IPS DF 4.7 (cell line): ENCODE results near the gene CARD11.

ENCODE experiments used
- DNase-seq: peaks from one replicate; pipeline ENCODE4 v3.0.0-alpha.2; 2013; ENCODE audit warnings: low spot score; ENCODE audit errors: extremely low read depth

CARD11 gene

DNA sequence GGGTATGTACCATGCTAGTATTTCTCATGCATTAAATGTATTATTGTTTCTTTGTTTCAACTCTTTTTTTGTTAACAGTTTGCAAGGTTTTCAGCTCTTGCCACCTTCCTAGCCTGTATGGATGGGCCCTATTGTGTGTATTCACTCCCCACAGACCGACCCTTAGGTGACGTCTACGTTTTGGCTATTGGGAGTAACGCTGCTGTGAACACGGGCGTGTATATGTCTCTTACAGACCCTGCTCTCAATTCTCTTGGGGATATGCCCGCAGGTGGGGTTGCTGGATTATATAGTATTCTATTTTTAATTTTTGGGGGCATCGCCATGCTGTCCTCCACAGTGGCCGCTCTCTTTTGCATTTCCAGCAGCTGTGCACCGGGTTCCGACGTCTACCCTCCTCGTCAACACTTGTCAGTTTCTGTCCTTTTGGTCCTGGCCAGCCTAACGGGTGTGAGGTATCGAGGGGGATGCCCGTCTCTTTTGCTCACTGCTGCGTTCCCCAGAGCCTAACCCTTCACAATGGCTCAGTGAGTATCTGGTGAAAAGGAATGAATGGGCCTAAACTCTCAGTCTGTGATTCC, 135.5 kb downstream of the CARD11 start:
- DNase-seq = no peak

DNA sequence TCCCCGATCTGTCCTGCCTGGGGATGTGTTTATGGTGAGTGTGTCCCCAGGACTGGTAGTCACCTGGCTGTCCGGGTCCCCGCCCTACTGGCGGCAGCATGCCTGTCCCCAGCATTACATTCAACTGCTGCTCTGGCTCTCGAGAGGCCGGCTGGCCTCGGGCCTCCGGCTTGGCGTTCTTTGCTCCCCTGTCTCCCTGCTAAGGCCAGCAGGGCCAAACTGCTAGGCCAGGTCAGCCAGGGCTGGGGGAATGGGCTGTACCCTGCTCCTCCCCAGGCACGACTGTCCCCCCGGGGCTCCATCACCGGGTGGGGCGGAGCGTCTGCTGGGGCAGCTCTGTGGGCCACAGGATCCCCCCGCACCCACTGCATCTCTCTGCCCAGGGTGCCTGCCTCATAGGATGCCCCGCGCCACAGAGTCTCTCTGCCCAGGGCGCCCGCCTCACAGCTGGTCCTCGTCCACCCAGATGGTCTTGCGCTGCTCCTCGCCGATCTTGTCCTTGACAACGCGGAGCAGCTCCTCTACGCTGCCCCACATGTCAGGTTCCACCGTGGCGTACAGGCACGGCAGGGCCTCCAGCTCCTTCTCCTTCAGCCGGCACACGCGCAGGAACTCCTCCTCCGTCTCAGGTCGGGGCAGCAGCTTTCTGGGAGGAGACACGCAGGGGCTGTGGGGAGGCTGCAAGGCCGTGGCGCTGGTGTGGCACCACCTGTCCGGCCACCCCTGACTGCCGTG, 137.3 kb downstream of the CARD11 start:
- no peak for DNase-seq

DNA sequence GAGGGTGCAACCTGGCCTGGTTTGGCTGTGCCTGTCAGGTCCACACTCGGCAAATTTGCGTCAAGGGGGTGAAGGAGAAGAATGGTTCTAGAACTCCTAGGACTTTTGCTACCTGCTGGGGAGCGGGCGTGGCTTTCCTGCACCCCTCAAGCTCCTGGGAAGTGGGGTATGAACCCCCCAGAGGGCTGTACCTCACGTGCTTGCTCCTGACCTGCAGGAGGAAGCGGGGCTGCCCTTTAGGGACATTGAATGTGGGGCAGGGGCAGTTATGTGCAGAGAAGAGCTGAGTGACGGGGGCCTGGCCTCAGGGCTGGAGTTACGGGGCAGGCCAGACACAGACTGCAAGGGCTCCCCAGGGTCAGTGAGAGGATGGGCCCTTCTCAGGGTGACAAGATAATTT, 138.2 kb downstream of the CARD11 start:
- no peak for DNase-seq

DNA sequence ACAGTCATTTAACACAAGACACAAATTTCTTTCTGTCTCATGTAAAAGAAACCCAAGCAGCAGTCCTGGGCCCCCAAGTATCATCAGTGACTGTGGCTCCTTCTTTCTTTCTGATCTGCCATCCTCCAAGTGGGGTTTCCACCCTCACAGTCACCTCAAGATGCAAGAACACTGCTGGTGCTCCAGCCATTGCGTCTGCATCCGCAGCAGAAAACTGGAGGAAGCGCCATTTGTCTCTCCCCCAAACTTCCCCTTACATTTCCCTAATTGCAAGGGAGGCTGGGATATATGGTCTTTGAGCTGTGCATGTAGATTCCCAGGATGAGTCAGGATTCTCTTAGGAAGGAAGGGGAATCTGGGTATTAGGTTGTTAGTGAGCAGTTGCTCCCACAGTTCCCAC, 138.6 kb downstream of the CARD11 start:
- DNase-seq = no peak

DNA sequence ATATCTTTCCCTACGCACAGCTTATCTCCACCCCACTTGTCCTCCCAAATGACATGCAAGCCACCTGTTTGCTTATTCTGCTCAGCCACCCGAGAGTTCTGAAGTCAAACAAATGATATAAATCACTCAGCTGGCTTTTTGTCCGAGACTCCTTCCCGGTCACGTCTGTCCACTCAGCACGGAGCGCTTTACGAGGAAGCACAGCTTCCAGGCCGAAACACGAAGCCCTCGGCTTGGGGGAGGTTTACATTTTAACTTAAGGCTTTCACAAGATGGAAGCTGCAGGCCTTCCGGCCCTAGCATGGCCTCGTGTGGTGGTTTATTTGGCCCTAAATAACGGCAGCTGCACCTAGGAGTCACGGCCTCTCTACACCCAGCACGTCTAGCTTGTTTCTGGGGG, 139.5 kb downstream of the CARD11 start:
- DNase-seq = no peak

DNA sequence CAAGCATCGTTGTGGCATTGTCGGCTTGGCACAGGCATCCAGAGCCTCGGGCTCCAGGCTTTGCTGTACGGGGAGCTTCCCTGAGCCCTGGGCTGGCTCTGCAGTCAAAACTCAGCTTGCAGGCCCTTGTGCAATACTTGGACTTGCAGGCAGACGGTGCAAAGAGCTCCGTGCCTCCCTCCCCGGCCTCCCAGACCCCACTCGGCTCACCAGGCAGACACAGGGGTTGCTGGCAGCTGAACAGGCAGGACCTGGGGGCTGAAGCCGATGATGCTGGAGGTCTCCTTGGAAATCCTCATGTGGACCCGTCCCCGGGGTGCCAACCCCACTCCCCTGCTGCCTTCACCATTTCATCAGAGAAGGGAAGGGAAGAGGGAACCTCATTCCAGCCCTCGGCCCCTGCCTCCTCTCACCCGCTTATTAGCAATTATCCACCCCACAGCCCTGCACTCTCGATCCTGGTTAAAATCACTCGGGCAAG, 139.9 kb downstream of the CARD11 start:
- DNase-seq = no peak

DNA sequence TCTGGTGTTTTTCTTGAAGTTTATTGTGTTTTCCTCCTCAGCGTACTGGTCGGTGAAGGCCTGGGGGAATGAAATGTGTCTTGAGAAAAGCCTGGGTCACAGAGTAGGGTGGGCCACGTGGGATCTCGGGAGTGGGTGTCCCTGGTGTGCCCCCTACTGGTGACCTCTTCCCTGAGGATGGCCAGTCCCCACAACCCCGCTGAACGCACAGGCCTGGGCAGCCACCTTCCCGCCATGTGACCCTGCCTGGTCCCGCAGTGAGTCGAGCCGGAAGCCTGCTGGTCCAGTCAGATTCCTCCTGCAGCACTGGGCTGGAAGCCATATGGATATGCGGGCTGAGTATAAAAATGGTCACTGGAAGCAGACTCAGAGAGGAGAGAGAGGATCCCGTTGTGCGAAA, 146.6 kb downstream of the CARD11 start:
- DNase-seq = no peak

DNA sequence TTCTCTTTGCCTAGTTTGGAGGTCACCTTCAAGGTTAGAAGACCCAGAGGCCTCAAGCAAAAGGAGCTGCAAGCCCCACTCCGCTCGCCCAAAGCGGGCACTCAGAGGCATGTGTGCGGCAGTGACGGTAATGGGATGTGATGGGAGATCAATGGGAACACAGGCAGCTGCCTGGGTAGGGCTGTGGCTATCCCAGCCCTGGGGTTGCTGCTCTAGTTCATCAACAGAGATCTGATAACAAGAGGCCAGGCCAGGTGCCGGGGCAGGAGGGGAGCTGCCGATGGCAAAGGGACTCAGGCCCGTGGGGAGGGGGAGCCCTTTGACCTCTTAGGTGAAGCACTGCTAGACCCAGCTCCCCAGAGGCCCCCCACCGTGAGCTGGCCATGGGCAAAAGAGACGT, 147.5 kb downstream of the CARD11 start:
- no peak for DNase-seq

DNA sequence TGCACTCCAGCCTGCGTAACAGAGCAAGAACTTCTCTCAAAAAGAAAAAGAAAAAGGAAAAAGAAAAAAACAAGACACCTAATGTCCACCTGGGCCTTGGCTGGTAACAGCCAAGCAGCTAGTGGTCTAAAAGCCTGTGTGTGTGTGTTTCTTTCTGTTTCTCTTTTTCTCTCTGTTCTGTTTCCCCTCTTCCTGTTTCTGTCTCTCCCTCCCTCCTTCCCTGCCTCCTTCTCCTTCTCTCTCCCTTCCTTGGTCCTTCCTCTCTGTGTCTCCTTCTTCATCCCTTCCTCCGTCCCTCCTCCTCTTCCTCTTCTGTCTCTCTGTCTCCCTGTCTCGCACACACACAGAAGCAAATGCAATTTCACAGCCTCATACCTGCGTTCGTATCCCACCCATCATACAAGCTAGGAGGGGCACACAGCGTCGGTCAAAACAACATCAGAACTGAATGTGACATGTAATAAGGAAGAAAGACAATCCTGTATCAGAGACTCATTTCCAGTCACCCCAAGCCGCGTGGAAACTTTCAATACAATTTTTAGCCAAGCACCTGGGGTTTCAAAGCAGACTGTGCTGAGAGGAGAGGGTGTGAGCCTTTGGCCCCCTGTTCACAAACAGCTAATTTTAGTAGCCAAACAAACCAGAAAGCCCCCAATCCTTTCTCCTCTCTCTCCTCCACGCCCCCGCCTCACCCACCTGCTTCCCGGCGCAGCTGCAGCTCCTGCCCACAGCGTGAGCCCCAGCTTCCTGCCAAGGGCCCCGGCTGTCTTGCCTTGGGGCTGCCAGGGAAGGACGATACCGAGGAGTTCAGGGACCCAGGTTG, 149.3 kb downstream of the CARD11 start:
- no peak for DNase-seq

DNA sequence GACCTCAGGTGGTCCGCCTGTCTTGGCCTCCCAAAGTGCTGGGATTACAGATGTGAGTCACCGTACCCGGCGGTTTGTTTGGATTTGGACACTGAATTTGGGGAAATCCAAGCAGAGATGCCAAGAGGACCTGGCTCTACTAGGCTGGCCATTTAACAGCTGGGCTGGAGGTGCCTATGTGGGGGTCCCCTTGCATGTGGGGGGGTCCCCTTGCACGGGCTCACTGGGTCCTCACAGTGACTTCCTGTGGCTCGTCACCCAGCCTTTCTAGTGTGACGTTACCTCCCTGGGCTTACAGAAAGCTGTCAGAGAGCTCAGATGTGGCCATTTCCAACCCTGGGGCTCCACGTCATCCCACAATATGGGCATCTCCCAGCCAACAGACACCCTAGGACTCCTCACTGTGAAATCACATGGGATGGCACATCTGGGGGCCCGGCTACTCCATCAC, 150.2 kb downstream of the CARD11 start:
- no peak for DNase-seq

DNA sequence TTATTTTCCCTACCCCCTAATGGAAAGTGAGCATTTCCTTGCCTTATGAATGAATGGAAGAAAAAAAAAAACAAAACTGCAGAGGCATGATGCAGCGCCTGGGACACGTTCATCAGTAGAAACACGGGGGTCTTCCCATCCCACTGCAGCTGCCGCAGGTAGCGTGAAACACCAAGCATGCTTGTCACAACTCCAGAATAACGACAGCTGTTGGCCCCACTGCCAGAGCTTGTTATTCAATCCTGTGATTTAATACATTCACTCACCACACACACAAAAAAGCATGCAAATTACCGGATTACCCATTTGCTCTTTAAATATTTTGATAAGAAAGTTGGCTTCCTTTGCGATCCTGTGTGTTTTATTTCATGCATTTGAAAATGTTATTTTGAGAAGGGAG, 151.1 kb downstream of the CARD11 start:
- no peak for DNase-seq

DNA sequence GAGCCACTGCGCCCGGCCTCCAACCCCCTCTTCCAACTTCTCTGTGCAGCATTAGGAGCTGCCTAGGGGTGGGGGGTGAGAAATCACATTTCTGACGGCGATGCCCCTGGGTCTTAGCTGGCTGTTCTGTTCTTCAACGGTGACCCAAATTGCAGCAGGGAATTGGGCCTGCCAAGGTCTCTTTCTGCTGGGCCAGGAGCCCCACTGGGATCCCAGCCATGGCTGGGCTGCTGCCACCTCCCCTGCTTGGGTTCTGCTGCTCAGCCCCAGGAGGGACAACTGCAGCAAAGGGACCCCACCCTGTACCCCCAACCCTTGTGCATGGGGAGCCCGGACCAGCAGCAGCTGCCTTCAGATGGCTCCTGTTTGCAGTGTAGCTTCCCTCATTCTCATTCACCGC, 155.9 kb downstream of the CARD11 start:
- DNase-seq = no peak

DNA sequence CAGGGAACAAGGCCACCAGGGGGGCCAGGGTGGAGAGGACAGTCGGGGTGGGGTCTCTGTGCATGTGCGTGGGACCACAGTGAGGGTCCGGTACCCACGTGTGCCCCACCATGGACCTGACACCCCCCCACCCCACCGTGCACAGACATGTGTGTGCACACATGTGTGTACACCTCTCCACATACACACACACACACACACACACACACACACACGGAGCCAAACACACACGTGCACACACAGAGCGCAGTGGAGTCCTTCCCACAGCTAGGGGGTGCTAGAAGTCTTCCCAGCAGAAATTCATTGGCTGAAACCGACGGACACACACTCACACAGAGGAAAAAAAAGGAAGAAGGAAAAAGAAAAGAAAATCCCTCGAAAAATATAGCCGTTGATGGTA, 156.8 kb downstream of the CARD11 start:
- no peak for DNase-seq

DNA sequence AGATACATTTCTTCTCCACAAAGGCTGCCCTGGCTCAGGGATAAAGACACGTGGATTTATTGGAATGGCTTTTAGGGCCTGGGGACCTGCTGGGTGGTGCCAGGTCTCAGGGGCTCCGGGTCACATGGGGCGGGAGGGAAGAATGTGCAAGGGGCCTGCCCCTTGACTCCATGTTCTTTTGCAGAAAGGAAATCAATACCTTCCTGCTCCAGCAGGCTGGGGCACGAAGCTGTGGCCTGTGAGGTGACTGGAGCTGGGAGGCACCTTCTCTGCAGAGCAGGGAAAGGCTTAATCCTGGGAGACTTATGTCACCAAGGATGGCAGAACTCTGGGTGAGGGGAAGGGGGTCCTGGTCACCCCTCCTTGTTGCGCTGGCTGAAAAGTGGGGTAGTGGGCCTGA, 157.3 kb downstream of the CARD11 start:
- DNase-seq = no peak

DNA sequence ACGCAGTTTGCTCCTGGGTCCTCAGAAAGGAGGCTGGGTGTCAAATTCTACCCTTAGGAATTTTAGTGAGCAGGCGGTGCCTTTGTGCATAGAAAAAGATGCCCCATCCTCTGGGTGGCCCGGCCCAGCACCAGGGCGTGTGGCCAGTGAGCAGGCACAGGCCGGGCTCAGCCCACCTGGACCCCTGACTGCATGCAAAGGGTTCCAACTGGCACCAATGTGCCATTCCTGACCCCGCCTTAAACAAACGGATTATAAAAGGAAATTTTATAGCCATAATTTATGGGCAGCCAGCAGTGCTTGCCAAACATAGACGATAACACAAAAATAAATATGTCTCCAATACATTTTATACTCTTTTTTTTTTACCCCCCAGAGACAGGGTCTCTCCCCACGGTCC, 159.5 kb downstream of the CARD11 start:
- DNase-seq = no peak

DNA sequence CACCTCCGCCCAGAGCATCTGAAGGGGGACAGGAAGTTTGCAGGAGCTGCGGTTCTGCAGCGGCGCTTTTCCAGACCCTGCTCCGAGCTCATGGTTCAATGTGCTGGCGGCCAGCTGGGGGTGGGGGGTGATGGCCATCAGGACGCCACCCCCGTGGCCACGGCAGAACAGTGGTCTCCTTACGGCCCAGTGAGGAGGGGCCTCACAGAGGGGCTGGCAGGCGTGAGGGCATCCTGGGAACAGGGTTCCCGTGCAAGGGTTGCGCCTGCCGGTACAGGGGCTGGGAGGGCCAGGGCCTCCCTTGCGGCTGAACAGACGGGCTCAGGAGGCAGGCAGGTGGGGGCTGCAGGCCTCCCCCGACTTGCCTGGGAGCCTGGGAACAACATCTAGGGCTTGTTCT, 160.6 kb downstream of the CARD11 start:
- DNase-seq = no peak

DNA sequence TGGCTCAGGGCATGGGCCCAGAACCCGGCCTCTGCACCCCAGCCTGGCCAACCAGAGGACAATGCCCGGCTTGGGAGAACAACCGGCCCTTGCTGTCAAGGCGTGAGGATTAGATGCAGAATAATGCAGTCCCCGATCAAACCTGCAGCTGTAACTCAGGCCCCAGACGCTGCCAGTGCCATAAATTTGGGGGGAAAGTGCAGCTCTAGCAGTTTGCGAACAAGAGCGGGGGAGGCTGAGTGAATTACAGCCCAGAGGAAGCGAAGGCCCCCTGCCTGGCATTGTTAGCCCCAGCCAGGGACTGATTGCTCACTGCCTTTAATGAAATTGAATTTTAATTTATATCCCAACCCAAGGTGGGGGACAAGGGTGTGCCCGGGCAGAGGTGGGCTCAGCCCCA, 161.6 kb downstream of the CARD11 start:
- DNase-seq = no peak

DNA sequence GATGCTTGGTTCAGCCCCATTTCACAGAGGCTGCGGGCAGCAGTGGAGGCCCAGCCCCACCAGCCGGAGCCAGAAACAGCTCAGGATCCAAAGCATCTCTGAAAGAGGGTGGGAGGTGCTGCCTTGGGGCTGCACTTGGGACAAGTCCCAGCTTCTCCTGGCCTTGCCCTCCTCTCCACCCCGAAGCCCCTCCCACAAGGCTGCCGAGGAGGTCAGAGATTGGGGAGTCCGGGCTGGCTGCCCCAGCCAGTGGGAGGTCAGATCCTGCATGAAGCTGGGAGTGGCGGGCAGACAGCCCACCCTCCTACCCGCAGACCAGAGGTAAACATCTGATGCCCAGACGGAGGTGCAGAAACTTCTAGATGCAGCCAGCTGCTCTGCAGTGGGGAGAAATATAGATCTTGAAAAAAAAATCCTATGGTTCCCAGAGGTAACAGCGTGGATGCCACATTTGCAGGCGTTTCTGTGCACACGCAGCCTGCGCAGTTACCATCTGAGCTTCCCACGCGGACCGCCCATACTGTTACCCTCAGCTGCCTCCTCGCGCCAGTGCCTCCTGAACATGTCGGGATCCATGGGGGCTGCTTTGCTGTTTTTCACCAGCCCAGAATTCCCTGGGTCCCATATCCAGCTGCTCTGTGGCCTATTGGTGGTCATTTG, 162.7 kb downstream of the CARD11 start:
- DNase-seq = no peak

DNA sequence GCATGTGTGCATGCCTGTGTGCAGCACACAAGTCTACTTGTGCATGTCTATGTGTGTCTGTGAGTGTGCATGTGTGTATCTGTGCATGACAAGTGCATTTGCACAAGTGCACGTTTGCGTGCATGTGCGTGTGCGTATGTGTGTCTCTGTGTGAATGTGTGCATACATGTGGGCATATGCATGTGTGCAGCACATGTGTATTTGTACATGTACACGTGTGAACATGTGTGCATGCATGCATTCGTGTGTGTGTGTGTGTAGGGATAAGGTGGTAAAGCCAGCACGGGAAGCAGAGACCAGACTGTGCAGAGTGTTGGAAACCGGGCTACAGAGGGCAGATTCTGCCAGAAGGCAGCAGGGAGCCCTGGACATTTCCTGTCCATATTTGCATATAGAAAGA, 163.6 kb downstream of the CARD11 start:
- DNase-seq = no peak

DNA sequence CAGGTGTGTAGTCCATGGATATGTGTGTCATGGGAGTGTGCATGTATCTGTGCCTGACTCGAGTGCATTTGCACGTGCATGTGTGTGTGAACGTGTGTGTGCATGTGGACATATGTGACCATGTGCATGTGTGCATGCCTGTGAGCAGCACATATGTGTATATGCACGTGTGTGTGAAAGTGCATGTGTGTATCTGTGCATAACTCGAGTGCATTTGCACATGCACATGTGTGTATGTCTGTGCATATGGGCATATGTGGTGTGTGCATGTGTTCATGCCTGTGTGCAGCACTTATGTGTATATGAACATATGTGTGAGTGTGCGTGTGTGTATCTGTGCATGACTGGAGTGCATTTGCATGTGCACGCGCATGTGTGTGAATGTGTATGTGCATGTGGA, 164.3 kb downstream of the CARD11 start:
- DNase-seq = no peak

DNA sequence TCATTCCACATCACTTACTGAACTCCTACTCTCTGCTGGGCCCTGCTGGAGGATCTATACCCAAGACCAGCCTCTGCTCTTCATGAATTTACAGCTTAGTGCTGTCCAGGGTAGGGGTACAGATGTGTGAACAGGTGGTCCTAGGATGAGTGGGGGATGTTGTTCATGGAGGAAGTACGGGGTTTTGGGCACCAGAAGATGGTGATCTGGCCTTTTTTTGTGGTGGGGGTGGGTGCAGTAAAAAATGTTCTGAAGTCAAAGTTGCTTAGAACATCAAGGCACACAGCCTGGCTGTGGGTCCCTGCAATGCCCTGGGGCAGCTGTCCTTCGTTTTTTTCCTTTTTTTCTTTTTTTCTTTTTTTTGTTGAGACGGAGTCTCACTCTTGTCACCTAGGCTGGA, 165.4 kb downstream of the CARD11 start:
- DNase-seq = no peak
